Tibial nerve (tissue), 4 donors: ENCODE measurements around the gene QKI. TPM values are rescaled to one million over a fixed set of nuclear protein-coding genes. Genes with fewer than 3 reads are reported as not detected.
A peak's percentile ranks its signal among the peaks of the same experiment; 100 is the strongest.

Experiments
- DNase-seq, 2 donors: peaks; one replicate each; pipeline ENCODE4 v3.0.0-alpha.2; 2019; ENCODE audit warnings: low spot score in 2 of 2
- H3K27ac ChIP-seq, 4 donors: fragments of 200-600 bp; sonication (generic) in 3 of 4; one replicate each; pipeline ENCODE4 v1.5.1; 2017 to 2019; ENCODE audit warnings: mild to moderate bottlenecking in 1 of 4
- H3K27me3 ChIP-seq, 2 donors: fragments of 200-600 bp; sonication (generic) in 1 of 2; one replicate each; pipeline versions ENCODE4 v1.5.1 to v1.6.0; 2017 to 2019
- H3K36me3 ChIP-seq, 3 donors: fragments of 200-600 bp; sonication (generic); one replicate each; pipeline ENCODE4 v1.5.1; 2018 to 2019
- H3K4me1 ChIP-seq, 4 donors: fragments of 200-600 bp; sonication (generic) in 3 of 4; one replicate each; pipeline ENCODE4 v1.5.1; 2017 to 2019
- H3K4me3 ChIP-seq, 4 donors: fragments of 200-600 bp; sonication (generic) in 3 of 4; one replicate each; pipeline ENCODE4 v1.5.1; 2017 to 2019; ENCODE audit warnings: mild to moderate bottlenecking in 1 of 4, moderate library complexity in 1 of 4
- H3K9me3 ChIP-seq, 4 donors: fragments of 200-600 bp; sonication (generic) in 3 of 4; one replicate each; pipeline ENCODE4 v1.5.1; 2017 to 2019
- CTCF ChIP-seq, 5 experiments: fragments of 200-600 bp in 3 of 5; fragments of 450-650 bp in 2 of 5; sonication (generic) in 3 of 5; IDR thresholded peaks; one replicate each; pipeline ENCODE4 v1.5.1; 2016 to 2019; ENCODE audit warnings: antibody characterized with exemption in 5 of 5, mild to moderate bottlenecking in 3 of 5, moderate library complexity in 2 of 5
- EP300 ChIP-seq, 2 donors: sonication (generic); formaldehyde crosslinking; IDR thresholded peaks; one replicate each; pipeline ENCODE4 v1.6.1; 2017; ENCODE audit warnings: antibody characterized with exemption in 2 of 2, mild to moderate bottlenecking in 1 of 2
- POLR2A ChIP-seq, 2 donors: fragments of 450-650 bp; IDR thresholded peaks; one replicate each; pipeline ENCODE4 v1.6.1; 2017; ENCODE audit warnings: antibody characterized with exemption in 2 of 2, mild to moderate bottlenecking in 2 of 2, moderate library complexity in 2 of 2
- WGBS, 2 donors: methylation state at CpG; one replicate each; pipeline ENCODE4 v1.1.5; 2018; 5-methylcytosine and 5-hydroxymethylcytosine counted together
- total RNA-seq, 4 donors: library from RNA; depleted of rRNA; stranded (reverse); fragments of >200 nt; gene quantifications; one replicate each; pipeline ENCODE4 v1.1.0, GENCODE V29; 2016

QKI gene
- total RNA-seq, 4 donors from 2014 or later: 365 to 570 (median 511) TPM

GRCh38 chr6:163444077-163444476, 29.6 kb downstream of the QKI start:
- H3K4me3 ChIP-seq: no peak overlapping the region
- DNase-seq: no peak
- 52 to 61% methylated on average over 2 of the region's 2 CpGs for WGBS, 2 donors
- H3K4me1 ChIP-seq: peaks cover 0 to 100% (median 33%) of the 10 kb centered on the region in 4 donors
- H3K27ac ChIP-seq: peak overlapping the region in 1 of 4 donors; percentile 14
- peaks cover 0 to 3% (median 0%) of the 10 kb centered on the region in 3 donors for H3K36me3 ChIP-seq
- TF ChIP-seq EP300 (IDR thresholded peaks at IDR 0.05) (no peak), POLR2A (IDR thresholded peaks at IDR 0.05) (no peak), CTCF (IDR thresholded peaks at IDR 0.05) (no peak)
- no peaks in the 10 kb centered on the region for H3K27me3 ChIP-seq
- H3K9me3 ChIP-seq: no peaks in the 10 kb centered on the region

- no peak for DNase-seq
- TF ChIP-seq EP300 (IDR thresholded peaks at IDR 0.05) (no peak), CTCF (IDR thresholded peaks at IDR 0.05) (no peak), POLR2A (IDR thresholded peaks at IDR 0.05) (no peak)
- no peak overlapping the region for H3K27ac ChIP-seq
- 28 to 30% methylated on average over 4 of the region's 4 CpGs for WGBS, 2 donors
- no peak overlapping the region for H3K4me3 ChIP-seq
- H3K27me3 ChIP-seq: no peaks in the 10 kb centered on the region
- H3K4me1 ChIP-seq: peaks cover 0 to 96% (median 25%) of the 10 kb centered on the region in 4 donors
- peaks cover 0 to 3% (median 0%) of the 10 kb centered on the region in 3 donors for H3K36me3 ChIP-seq
- no peaks in the 10 kb centered on the region for H3K9me3 ChIP-seq
These were observed 32.0 kb downstream of the QKI start for GRCh38 chr6:163446549-163446948.

GRCh38 chr6:163449076-163449475, 34.6 kb downstream of the QKI start:
- Histone ChIP-seq H3K4me1 (peaks cover 0 to 94% (median 16%) of the 10 kb centered on the region in 4 donors), H3K9me3 (no peaks in the 10 kb centered on the region), H3K27ac (peak overlapping the region in 1 of 4 donors; percentile 1), H3K4me3 (no peak overlapping the region), H3K27me3 (no peaks in the 10 kb centered on the region), H3K36me3 (peaks cover 0 to 3% (median 0%) of the 10 kb centered on the region in 3 donors)
- DNase-seq: no peak
- TF ChIP-seq CTCF (IDR thresholded peaks at IDR 0.05) (no peak), EP300 (IDR thresholded peaks at IDR 0.05) (no peak), POLR2A (IDR thresholded peaks at IDR 0.05) (no peak)
- 0 to 8% methylated on average over 1 of the region's 1 CpG for WGBS, 2 donors

GRCh38 chr6:163454425-163454824, 39.9 kb downstream of the QKI start:
- Histone ChIP-seq H3K36me3 (peaks cover 0 to 4% (median 0%) of the 10 kb centered on the region in 3 donors), H3K9me3 (no peaks in the 10 kb centered on the region), H3K4me1 (peaks cover 0 to 93% (median 30%) of the 10 kb centered on the region in 4 donors), H3K4me3 (no peak overlapping the region), H3K27me3 (no peaks in the 10 kb centered on the region), H3K27ac (peak overlapping the region in 1 of 4 donors; percentile 10)
- 75 to 76% methylated on average over 2 of the region's 2 CpGs for WGBS, 2 donors
- no peak for TF ChIP-seq CTCF (IDR thresholded peaks at IDR 0.05)
- no peak for DNase-seq

- no peak for TF ChIP-seq EP300 (IDR thresholded peaks at IDR 0.05)
- no peak for TF ChIP-seq CTCF (IDR thresholded peaks at IDR 0.05)
- TF ChIP-seq POLR2A (IDR thresholded peaks at IDR 0.05): no peak
- H3K27me3 ChIP-seq: no peaks in the 10 kb centered on the region
- no peaks in the 10 kb centered on the region for H3K9me3 ChIP-seq
- H3K4me1 ChIP-seq: peaks cover 0 to 94% (median 39%) of the 10 kb centered on the region in 4 donors
- H3K27ac ChIP-seq: no peak overlapping the region
- peaks cover 0 to 4% (median 0%) of the 10 kb centered on the region in 3 donors for H3K36me3 ChIP-seq
- no peak overlapping the region for H3K4me3 ChIP-seq
- no peak for DNase-seq
These were observed 41.0 kb downstream of the QKI start for GRCh38 chr6:163455552-163455951.
